NCI-H2029 treated with DMSO at 0.1 percent for 48 hours (cell line): Measurements from ENCODE around the gene PRSS1.

Source experiments
- DNase-seq: peaks from one replicate; lab custom pipeline; 2025; lab: John Stamatoyannopoulos, UW

The PRSS1 gene

GRCh38 chr7:142795339-142795863 lies 46.1 kb downstream of the PRSS1 start:
- DNase-seq, result no peak

- DNase-seq, result no peak
Measured at GRCh38 chr7:142796001-142796500, 46.8 kb downstream of the PRSS1 start.

- no peak for DNase-seq
Measured at GRCh38 chr7:142796501-142797390, 47.5 kb downstream of the PRSS1 start.

- DNase-seq, result no peak
Measured at GRCh38 chr7:142797391-142798377, 48.4 kb downstream of the PRSS1 start.

- DNase-seq, result no peak
Measured at GRCh38 chr7:142798451-142799436, 49.5 kb downstream of the PRSS1 start.

GRCh38 chr7:142799437-142799835 lies 50.2 kb downstream of the PRSS1 start:
- no peak for DNase-seq

GRCh38 chr7:142800088-142800487 lies 50.8 kb downstream of the PRSS1 start:
- DNase-seq, result no peak

- DNase-seq, result no peak
Measured at GRCh38 chr7:142800699-142801260, 51.5 kb downstream of the PRSS1 start.

GRCh38 chr7:142801601-142802295 lies 52.5 kb downstream of the PRSS1 start:
- DNase-seq, result no peak

- no peak for DNase-seq
Measured at GRCh38 chr7:142802301-142802700, 53.0 kb downstream of the PRSS1 start.
